Activated naive CD4-positive, alpha-beta T cell treated with anti-CD3 and anti-CD28 coated beads, Interleukin-2, amount 50 U/mL, for 72 hours (primary cell): ENCODE measurements around the gene C6orf136. TPM values are rescaled to one million over a fixed set of nuclear protein-coding genes. Genes with fewer than 3 reads are reported as not detected.
"Not testable (repeated sequence)": the region's sequence is repeated elsewhere in the genome, so short reads cannot be mapped to it uniquely, and the experiment has no call there.

ENCODE experiments used
- ATAC-seq, 2 donors: fragments of 150-1000 bp; cut with Tn5 transposase; 2 replicates each; pipeline ENCODE4 v1.10.0; 2021; ENCODE audit warnings: mild to moderate bottlenecking in 2 of 2, moderate library complexity in 2 of 2
- DNase-seq, 2 donors: peaks; one replicate each; pipeline ENCODE4 v3.0.0; 2021 to 2022; ENCODE audit warnings: low spot score in 2 of 2
- H3K27ac Mint-ChIP-seq, 2 donors: one replicate each; pipeline ENCODE4 v1.8.0; 2022; ENCODE audit warnings: mild to moderate bottlenecking in 2 of 2, mixed read lengths in 2 of 2
- H3K36me3 Mint-ChIP-seq, 2 donors: one replicate each; pipeline ENCODE4 v1.8.0; 2022; ENCODE audit warnings: mixed read lengths in 2 of 2
- H3K9me3 Mint-ChIP-seq, 2 donors: one replicate each; pipeline ENCODE4 v1.8.0; 2022; ENCODE audit warnings: mixed read lengths in 2 of 2
- total RNA-seq, 2 donors: library from RNA; stranded (reverse); gene quantifications; one replicate each; pipeline ENCODE4 v1.2.3, GENCODE V29; 2022

Gene C6orf136
- total RNA-seq, 2 donors from 2014 or later = 20.5 to 81.5 TPM

GRCh38 chr6:30644769-30645168 lies 2.2 kb upstream of the C6orf136 start:
- ATAC-seq (no peak), DNase-seq (no peak)
- Mint-ChIP-seq H3K36me3 (no peaks in the 10 kb centered on the region), H3K27ac (peak overlapping the region; percentile 36 to 88), H3K9me3 (no peaks in the 10 kb centered on the region)

- H3K36me3 Mint-ChIP-seq = no peaks in the 10 kb centered on the region
- ATAC-seq (no peak), DNase-seq (no peak)
- H3K9me3 Mint-ChIP-seq = no peaks in the 10 kb centered on the region
- H3K27ac Mint-ChIP-seq = peak overlapping the region; percentile 44 to 88
These were observed 944 bp upstream of the C6orf136 start for GRCh38 chr6:30645989-30646388.

- H3K36me3 Mint-ChIP-seq = peaks cover 0 to 6% of the 10 kb centered on the region in 2 donors
- no peaks in the 10 kb centered on the region for H3K9me3 Mint-ChIP-seq
- ATAC-seq = peak; percentile 77 to 82
- peak; percentile 73 to 86 for DNase-seq
- H3K27ac Mint-ChIP-seq = peak overlapping the region; percentile 88 to 91
These were observed 546 bp downstream of the C6orf136 start for GRCh38 chr6:30647242-30648116.

GRCh38 chr6:30651143-30651542 lies 4.2 kb downstream of the C6orf136 start:
- Mint-ChIP-seq H3K36me3 (peaks cover 0 to 11% of the 10 kb centered on the region in 2 donors), H3K27ac (peak overlapping the region in 1 of 2 donors; percentile 41), H3K9me3 (no peaks in the 10 kb centered on the region)
- DNase-seq (no peak), ATAC-seq (no peak)

GRCh38 chr6:30654798-30655742 lies 8.1 kb downstream of the C6orf136 start:
- Mint-ChIP-seq H3K27ac (peak overlapping the region; percentile 11 to 23), H3K36me3 (peaks cover 0 to 24% of the 10 kb centered on the region in 2 donors)

GRCh38 chr6:30655743-30656094 lies 8.8 kb downstream of the C6orf136 start:
- DNase-seq (no peak), ATAC-seq (no peak)
- Mint-ChIP-seq H3K27ac (peak overlapping the region; percentile 11 to 23), H3K9me3 (no peaks in the 10 kb centered on the region), H3K36me3 (peaks cover 0 to 24% of the 10 kb centered on the region in 2 donors)

More at GRCh38 chr6:30654798-30655742, 8.1 kb downstream of the C6orf136 start:
- DNase-seq (no peak), ATAC-seq (no peak)
- H3K9me3 Mint-ChIP-seq = no peaks in the 10 kb centered on the region

GRCh38 chr6:30656513-30656912 lies 9.6 kb downstream of the C6orf136 start:
- H3K27ac Mint-ChIP-seq = peak overlapping the region in 1 of 2 donors; percentile 82
- no peak for ATAC-seq
- peaks cover 1 to 28% of the 10 kb centered on the region in 2 donors for H3K36me3 Mint-ChIP-seq
- DNase-seq = no peak
- H3K9me3 Mint-ChIP-seq = no peaks in the 10 kb centered on the region

GRCh38 chr6:30657454-30657853 lies 10.5 kb downstream of the C6orf136 start:
- peaks cover 11 to 26% of the 10 kb centered on the region in 2 donors for H3K36me3 Mint-ChIP-seq
- ATAC-seq (no peak), DNase-seq (no peak)
- H3K9me3 Mint-ChIP-seq = no peaks in the 10 kb centered on the region
- peak overlapping the region; percentile 34 to 82 for H3K27ac Mint-ChIP-seq

GRCh38 chr6:30657922-30658321 lies 11.0 kb downstream of the C6orf136 start:
- H3K36me3 Mint-ChIP-seq = peaks cover 16 to 29% of the 10 kb centered on the region in 2 donors
- ATAC-seq, DNase-seq, H3K27ac Mint-ChIP-seq, H3K9me3 Mint-ChIP-seq: not testable (repeated sequence)

GRCh38 chr6:30664994-30665767 lies 18.2 kb downstream of the C6orf136 start:
- Mint-ChIP-seq H3K27ac (peak overlapping the region in 1 of 2 donors; percentile 42), H3K9me3 (no peaks in the 10 kb centered on the region), H3K36me3 (peaks cover 21 to 23% of the 10 kb centered on the region in 2 donors)
- ATAC-seq (no peak), DNase-seq (no peak)

GRCh38 chr6:30666300-30666699 lies 19.4 kb downstream of the C6orf136 start:
- DNase-seq (peak in 1 of 2 donors; percentile 74), ATAC-seq (peak; percentile 79 to 94)
- Mint-ChIP-seq H3K36me3 (peaks cover 20 to 23% of the 10 kb centered on the region in 2 donors), H3K27ac (peak overlapping the region; percentile 52 to 76)
- H3K9me3 Mint-ChIP-seq = not testable (repeated sequence)

- no peaks in the 10 kb centered on the region for H3K9me3 Mint-ChIP-seq
- ATAC-seq (no peak), DNase-seq (no peak)
- peak overlapping the region; percentile 59 to 72 for H3K27ac Mint-ChIP-seq
- peaks cover 2 to 8% of the 10 kb centered on the region in 2 donors for H3K36me3 Mint-ChIP-seq
These were observed 24.0 kb downstream of the C6orf136 start for GRCh38 chr6:30670760-30671527.

- H3K9me3 Mint-ChIP-seq = no peaks in the 10 kb centered on the region
- H3K36me3 Mint-ChIP-seq = peaks cover 12 to 19% of the 10 kb centered on the region in 2 donors
- ATAC-seq (peak; percentile 79 to 83), DNase-seq (peak; percentile 91 to 93)
- peak within 1 kb of the TSS; percentile 83 to 86 for H3K27ac Mint-ChIP-seq
These were observed 25.7 kb downstream of the C6orf136 start, which contains the start of gene DHX16 for GRCh38 chr6:30672445-30673253. DHX16 (minus strand) TSS chr6:30673006; CDS start chr6:30672841, 165 bp downstream.

- no peaks in the 10 kb centered on the region for H3K9me3 Mint-ChIP-seq
- ATAC-seq (no peak), DNase-seq (no peak)
- H3K36me3 Mint-ChIP-seq = peaks cover 48 to 51% of the 10 kb centered on the region in 2 donors
- peak overlapping the region; percentile 41 to 45 for H3K27ac Mint-ChIP-seq
These were observed 29.8 kb downstream of the C6orf136 start for GRCh38 chr6:30676660-30677285.
